GM12872 (cell line): Measurements from ENCODE around the gene TREH.
A peak's percentile ranks its signal among the peaks of the same experiment; 100 is the strongest.

Experiments used
- CTCF ChIP-seq: IDR thresholded peaks from 3 replicates; pipeline ENCODE4 v1.5.1; 2011; ENCODE audit warnings: low read depth, mild to moderate bottlenecking, low read length, moderate library complexity; ENCODE audit not compliant: insufficient read depth

TREH gene

GRCh38 chr11:118607401-118608359, 71.8 kb downstream of the TREH start, which contains the start of gene PHLDB1:
TSS of gene PHLDB1 (plus strand) at chr11:118607615. CDS start at chr11:118613837, 6,222 bp downstream.
- TF ChIP-seq CTCF: peak; percentile 56
